Mesenchymal stem cell (in vitro differentiated cells and primary cell): Measurements from ENCODE around the gene PDE6B.

Source experiments
- DNase-seq: peaks from one replicate; pipeline ENCODE4 v3.0.0-alpha.2; 2013
- H2AFZ ChIP-seq: one replicate; pipeline ENCODE4 v1.6.1; 2013; ENCODE audit warnings: low read depth, mild to moderate bottlenecking, control low read depth, inconsistent platforms, low read length, moderate library complexity
- H2AK5ac ChIP-seq: 2 replicates; pipeline ENCODE4 v1.6.1; 2013; ENCODE audit warnings: low read length, moderate library complexity, mild to moderate bottlenecking, inconsistent platforms; ENCODE audit not compliant: severe bottlenecking
- H2BK120ac ChIP-seq: one replicate; pipeline ENCODE4 v1.6.1; 2013; ENCODE audit warnings: low read depth, mild to moderate bottlenecking, inconsistent platforms, low read length, moderate library complexity
- H2BK12ac ChIP-seq, 2 experiments: one replicate each; pipeline ENCODE4 v1.6.1; 2013; ENCODE audit warnings: inconsistent platforms in 2 of 2, low read length in 2 of 2, mild to moderate bottlenecking in 2 of 2, moderate library complexity in 2 of 2, control low read depth in 1 of 2
- H2BK15ac ChIP-seq: one replicate; pipeline ENCODE4 v1.6.1; 2013; ENCODE audit warnings: mild to moderate bottlenecking, low read depth, inconsistent platforms; ENCODE audit not compliant: poor library complexity, severe bottlenecking
- H2BK5ac ChIP-seq: 2 replicates; pipeline ENCODE4 v1.6.1; 2013; ENCODE audit warnings: low read depth, mild to moderate bottlenecking, low read length, control low read depth, inconsistent platforms; ENCODE audit not compliant: poor library complexity, severe bottlenecking
- H3K14ac ChIP-seq, 2 experiments: one replicate each; pipeline ENCODE4 v1.6.1; 2013; ENCODE audit warnings: inconsistent platforms in 2 of 2, low read length in 2 of 2, control low read depth in 1 of 2, mild to moderate bottlenecking in 1 of 2, moderate library complexity in 1 of 2
- H3K18ac ChIP-seq, 2 experiments: one replicate each; pipeline ENCODE4 v1.6.1; 2013; ENCODE audit warnings: inconsistent platforms in 2 of 2, low read length in 2 of 2, control low read depth in 1 of 2, low read depth in 1 of 2, mild to moderate bottlenecking in 1 of 2
- H3K23ac ChIP-seq, 2 experiments: one replicate each; pipeline ENCODE4 v1.6.1; 2013; ENCODE audit warnings: inconsistent platforms in 2 of 2, low read length in 2 of 2, mild to moderate bottlenecking in 2 of 2, moderate library complexity in 2 of 2, control low read depth in 1 of 2
- H3K27ac ChIP-seq: 2 replicates; pipeline ENCODE4 v1.5.1; 2013; ENCODE audit warnings: mild to moderate bottlenecking, moderate library complexity, low read length, control low read depth, inconsistent platforms; ENCODE audit not compliant: poor library complexity, severe bottlenecking
- H3K27me3 ChIP-seq, 2 experiments: 2 replicates each; pipeline versions ENCODE4 v1.6.1 to v1.7.0; 2013; ENCODE audit warnings: low read length in 2 of 2, mild to moderate bottlenecking in 2 of 2, moderate library complexity in 2 of 2, control low read depth in 1 of 2, inconsistent platforms in 1 of 2; ENCODE audit not compliant: control insufficient read depth in 1 of 2, insufficient read depth in 1 of 2
- H3K36me3 ChIP-seq, 2 experiments: 2 replicates each; pipeline versions ENCODE4 v1.6.1 to v1.7.0; 2013; ENCODE audit warnings: low read length in 2 of 2, control low read depth in 1 of 2, inconsistent platforms in 1 of 2, low read depth in 1 of 2, mild to moderate bottlenecking in 1 of 2; ENCODE audit not compliant: insufficient read depth in 2 of 2, control insufficient read depth in 1 of 2
- H3K4ac ChIP-seq, 2 experiments: one replicate each; pipeline ENCODE4 v1.6.1; 2013; ENCODE audit warnings: inconsistent platforms in 2 of 2, low read length in 2 of 2, mild to moderate bottlenecking in 2 of 2, moderate library complexity in 2 of 2, control low read depth in 1 of 2, low read depth in 1 of 2
- H3K4me1 ChIP-seq: 2 replicates; pipeline ENCODE4 v1.6.1; 2013; ENCODE audit warnings: low read depth, low read length, control low read depth; ENCODE audit not compliant: control insufficient read depth, insufficient read depth
- H3K4me2 ChIP-seq: 2 replicates; pipeline ENCODE4 v1.6.1; 2013; ENCODE audit warnings: low read length, mild to moderate bottlenecking, inconsistent platforms; ENCODE audit not compliant: poor library complexity, severe bottlenecking
- H3K4me3 ChIP-seq, 2 experiments: 2 replicates each; pipeline versions ENCODE4 v1.5.1 to v1.7.0; 2013; ENCODE audit warnings: low read length in 2 of 2, mild to moderate bottlenecking in 2 of 2, control low read depth in 1 of 2, low read depth in 1 of 2; ENCODE audit not compliant: insufficient read depth in 1 of 2
- H3K79me1 ChIP-seq: replicated peaks from 2 replicates; pipeline ENCODE4 v1.6.1; 2013; ENCODE audit warnings: mild to moderate bottlenecking, control low read depth, low read length, inconsistent platforms; ENCODE audit not compliant: poor library complexity, severe bottlenecking
- H3K9ac ChIP-seq: 2 replicates; pipeline ENCODE4 v1.7.0; 2013; ENCODE audit warnings: mild to moderate bottlenecking, low read length, moderate library complexity
- H3K9me3 ChIP-seq: 2 replicates; pipeline ENCODE4 v1.7.0; 2013; ENCODE audit warnings: mild to moderate bottlenecking, low read length; ENCODE audit not compliant: control insufficient read depth
- H4K8ac ChIP-seq: one replicate; pipeline ENCODE4 v1.6.1; 2013; ENCODE audit warnings: inconsistent platforms, mild to moderate bottlenecking, low read length, moderate library complexity
- H4K91ac ChIP-seq: one replicate; pipeline ENCODE4 v1.6.1; 2013; ENCODE audit warnings: mild to moderate bottlenecking, low read length, inconsistent platforms
- WGBS: methylation state at CpG from one replicate; pipeline ENCODE4 v1.1.7; 2013; ENCODE audit warnings: mixed read lengths; 5-methylcytosine and 5-hydroxymethylcytosine counted together

Gene PDE6B

GRCh38 chr4:625631-626161, 323 bp downstream of the PDE6B start:
- Histone ChIP-seq H3K4ac (no peak overlapping the region), H3K79me1 (no peaks in the 10 kb centered on the region), H3K27me3 (peaks cover 26 to 29% of the 10 kb centered on the region in 2 experiments), H2AK5ac (no peak overlapping the region), H2BK5ac (no peak overlapping the region), H3K36me3 (no peaks in the 10 kb centered on the region), H3K23ac (no peak overlapping the region), H4K8ac (no peak overlapping the region), H3K4me3 (no peak overlapping the region), H4K91ac (no peak overlapping the region), H3K4me2 (no peak overlapping the region), H2BK15ac (no peak overlapping the region), H3K14ac (no peak overlapping the region), H3K9ac (no peak overlapping the region), H2BK12ac (no peak overlapping the region), H3K4me1 (peaks cover 20% of the 10 kb centered on the region), H3K9me3 (no peaks in the 10 kb centered on the region), H3K18ac (no peak overlapping the region), H2AFZ (no peak overlapping the region), H2BK120ac (no peak overlapping the region), H3K27ac (peak overlapping the region; percentile 3)
- 93% methylated on average over 39 of the region's 39 CpGs for WGBS
- no peak for DNase-seq

DNA sequence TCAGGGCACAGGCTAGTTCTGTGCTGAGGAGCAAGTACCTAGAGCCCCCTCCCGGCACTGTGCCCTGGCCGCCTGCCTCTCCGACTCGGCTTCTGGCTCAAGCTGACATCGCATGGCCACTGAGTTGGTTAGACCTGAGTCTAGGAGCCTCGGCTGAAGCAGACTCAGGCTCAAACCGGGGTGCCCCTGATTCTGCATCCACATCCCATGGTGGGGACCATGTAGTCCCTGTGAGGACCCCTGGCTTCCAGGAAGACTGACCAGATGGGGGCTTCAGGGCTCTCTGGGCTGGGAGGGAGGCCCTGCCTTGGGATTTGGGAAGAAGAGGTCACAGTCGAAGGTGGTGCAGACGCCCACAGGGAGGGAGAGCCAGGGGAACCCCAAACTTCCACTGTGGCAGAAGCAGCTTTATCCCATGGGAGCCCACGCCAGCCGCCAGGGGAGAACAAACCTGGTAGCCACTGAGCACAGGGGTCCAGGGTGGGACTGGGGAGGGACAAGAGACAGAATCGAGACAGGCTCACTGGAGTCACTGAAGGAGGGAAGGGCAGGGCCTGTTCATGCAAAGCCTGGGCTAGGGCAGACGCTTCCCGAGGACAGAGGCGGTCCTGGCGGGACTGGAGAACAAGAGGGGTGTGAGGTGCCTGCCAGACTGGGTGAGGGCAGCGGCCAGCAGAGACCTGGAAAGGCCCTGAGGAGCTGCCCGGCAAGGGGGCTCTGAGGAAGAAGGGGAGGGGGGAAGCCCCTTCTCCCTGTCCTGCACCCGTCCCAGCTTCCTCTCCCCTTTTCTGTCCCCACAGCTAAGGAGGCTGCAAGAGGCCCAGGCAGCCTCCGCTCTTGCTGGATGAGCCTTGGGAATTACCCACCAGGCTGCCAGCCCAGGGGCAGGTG, 1.1 kb downstream of the PDE6B start:
- Histone ChIP-seq H2BK12ac (no peak overlapping the region), H2AK5ac (no peak overlapping the region), H3K4me2 (no peak overlapping the region), H3K4me3 (no peak overlapping the region), H3K14ac (no peak overlapping the region), H2BK15ac (no peak overlapping the region), H3K4me1 (peaks cover 20% of the 10 kb centered on the region), H4K8ac (no peak overlapping the region), H3K36me3 (no peaks in the 10 kb centered on the region), H2AFZ (no peak overlapping the region), H3K27me3 (peaks cover 23 to 24% of the 10 kb centered on the region in 2 experiments), H2BK120ac (no peak overlapping the region), H3K18ac (no peak overlapping the region), H3K23ac (no peak overlapping the region), H2BK5ac (no peak overlapping the region), H4K91ac (no peak overlapping the region), H3K27ac (no peak overlapping the region), H3K9ac (no peak overlapping the region), H3K79me1 (no peaks in the 10 kb centered on the region), H3K4ac (no peak overlapping the region), H3K9me3 (peaks cover 5% of the 10 kb centered on the region)
- no peak for DNase-seq
- 77% methylated on average over 15 of the region's 20 CpGs for WGBS

- no peak overlapping the region for H3K4me3 ChIP-seq
- no peak overlapping the region for H3K23ac ChIP-seq
- H3K27me3 ChIP-seq = peaks cover 22 to 23% of the 10 kb centered on the region in 2 experiments
- H3K4me1 ChIP-seq = peaks cover 20% of the 10 kb centered on the region
- H2AK5ac ChIP-seq = no peak overlapping the region
- no peak overlapping the region for H3K4ac ChIP-seq
- 74% methylated on average over 14 of the region's 15 CpGs for WGBS
- no peak overlapping the region for H3K18ac ChIP-seq
- H4K91ac ChIP-seq = no peak overlapping the region
- H2BK120ac ChIP-seq = no peak overlapping the region
- H3K14ac ChIP-seq = no peak overlapping the region
- no peak for DNase-seq
- H3K79me1 ChIP-seq = no peaks in the 10 kb centered on the region
- peaks cover 6% of the 10 kb centered on the region for H3K9me3 ChIP-seq
- no peak overlapping the region for H2BK5ac ChIP-seq
- H3K9ac ChIP-seq = no peak overlapping the region
- H2BK15ac ChIP-seq = no peak overlapping the region
- no peak overlapping the region for H3K27ac ChIP-seq
- H2AFZ ChIP-seq = no peak overlapping the region
- no peaks in the 10 kb centered on the region for H3K36me3 ChIP-seq
- no peak overlapping the region for H3K4me2 ChIP-seq
- no peak overlapping the region for H4K8ac ChIP-seq
- no peak overlapping the region for H2BK12ac ChIP-seq
Measured at GRCh38 chr4:627347-628125, 2.2 kb downstream of the PDE6B start.

DNA sequence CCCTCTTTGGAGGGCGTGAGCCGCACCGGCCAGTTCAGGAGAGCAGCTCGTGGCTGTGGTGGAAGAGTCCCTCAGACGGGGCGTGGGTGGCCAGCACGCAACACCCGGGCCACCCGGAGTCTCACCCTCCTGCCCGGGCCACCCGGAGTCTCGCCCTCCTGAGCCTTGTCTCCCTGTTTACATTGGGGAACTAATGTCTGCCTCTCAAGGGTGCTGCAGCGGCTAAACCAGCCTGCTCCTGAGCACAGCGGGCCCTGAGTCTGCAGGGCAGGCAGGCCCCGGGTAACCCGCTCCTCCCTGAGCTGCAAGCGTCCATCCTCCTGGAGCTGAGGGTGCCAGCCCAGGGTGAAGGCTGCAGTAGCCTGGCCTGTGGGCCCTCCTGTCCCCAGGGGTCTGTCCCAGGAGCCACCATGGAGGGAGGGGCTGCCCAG, 3.0 kb downstream of the PDE6B start:
- Histone ChIP-seq H4K91ac (no peak overlapping the region), H2BK5ac (no peak overlapping the region), H3K4me3 (no peak overlapping the region), H3K9ac (no peak overlapping the region), H2AK5ac (no peak overlapping the region), H3K27ac (no peak overlapping the region), H3K9me3 (peaks cover 11% of the 10 kb centered on the region), H3K23ac (no peak overlapping the region), H3K18ac (no peak overlapping the region), H2BK12ac (no peak overlapping the region), H3K4me2 (no peak overlapping the region), H3K4ac (no peak overlapping the region), H3K36me3 (no peaks in the 10 kb centered on the region), H2BK15ac (no peak overlapping the region), H3K4me1 (peaks cover 20% of the 10 kb centered on the region), H4K8ac (no peak overlapping the region), H3K14ac (no peak overlapping the region), H3K27me3 (peaks cover 20 to 23% of the 10 kb centered on the region in 2 experiments), H3K79me1 (no peaks in the 10 kb centered on the region), H2AFZ (no peak overlapping the region), H2BK120ac (no peak overlapping the region)
- no peak for DNase-seq
- 91% methylated on average over 17 of the region's 17 CpGs for WGBS
